CD4-positive, alpha-beta T cell treated with Interleukin-10 for 1 hour (primary cell): ENCODE measurements around the gene CDK3.
"Not testable (repeated sequence)": the region's sequence is repeated elsewhere in the genome, so short reads cannot be mapped to it uniquely, and the experiment has no call there.

ENCODE experiments used
- DNase-seq: peaks from one replicate; pipeline ENCODE4 v3.0.0-alpha.2; 2020

CDK3 gene

DNA sequence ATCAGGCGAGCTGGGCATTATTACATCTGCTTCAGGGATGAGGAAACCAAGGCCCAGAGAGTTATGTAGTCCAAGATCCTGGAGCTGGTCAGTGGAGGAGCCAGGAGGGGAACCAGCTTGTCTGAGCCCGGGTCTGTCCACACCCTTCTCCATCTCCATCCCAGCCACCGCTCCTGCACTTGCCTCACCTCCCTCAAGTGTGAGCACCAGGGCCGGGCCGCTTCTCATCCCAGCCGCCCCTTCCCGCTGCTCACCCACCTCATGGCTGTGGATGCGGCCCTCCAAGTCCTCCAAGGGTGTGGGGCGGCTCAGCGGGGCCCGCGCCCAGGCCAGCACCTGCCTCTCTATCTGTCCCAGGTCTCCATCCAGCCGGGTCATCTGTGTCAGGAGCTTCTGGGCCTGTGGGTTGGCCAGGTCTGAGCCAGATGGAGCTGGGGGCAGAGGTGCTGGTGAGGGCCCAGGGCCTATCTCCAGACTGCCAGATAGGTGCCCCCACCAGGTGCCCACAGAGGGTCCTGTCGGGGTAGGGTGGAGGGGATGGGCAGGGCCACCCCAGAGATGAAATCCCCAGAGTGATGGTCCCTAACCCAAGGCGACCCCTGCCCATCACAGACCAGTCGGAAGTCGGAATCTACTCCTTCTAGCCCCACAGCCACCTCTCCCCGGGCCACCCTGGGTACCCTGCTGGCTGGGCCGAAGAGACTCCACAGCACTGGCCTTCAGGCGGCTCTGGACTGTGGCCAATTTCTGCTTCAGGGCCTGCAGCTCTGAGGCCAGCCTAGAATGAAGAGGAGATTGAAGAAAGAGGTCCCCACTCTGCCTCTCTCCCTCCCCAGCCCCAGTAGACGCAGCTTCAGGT is 17.1 kb downstream of the CDK3 start:
- no peak for DNase-seq

DNA sequence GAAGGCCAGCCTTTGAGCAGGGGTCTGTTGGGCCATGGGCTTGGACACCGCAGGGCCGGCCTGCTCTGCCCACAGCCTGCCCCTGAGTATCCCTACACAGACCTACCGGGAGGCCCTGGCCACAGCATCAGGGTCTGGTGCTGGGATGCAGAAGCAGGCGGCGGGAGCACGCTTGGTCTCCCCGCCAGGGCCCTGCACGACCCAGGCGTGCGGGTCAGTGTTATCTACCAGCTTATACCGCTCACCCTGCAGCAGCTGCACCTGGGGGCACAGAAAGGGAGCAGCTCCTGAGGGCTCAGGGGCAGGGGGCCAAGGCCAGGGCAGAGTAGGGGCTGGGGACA is 17.7 kb downstream of the CDK3 start:
- no peak for DNase-seq

GRCh38 chr17:76018801-76019200 is 18.1 kb downstream of the CDK3 start:
- no peak for DNase-seq

DNA sequence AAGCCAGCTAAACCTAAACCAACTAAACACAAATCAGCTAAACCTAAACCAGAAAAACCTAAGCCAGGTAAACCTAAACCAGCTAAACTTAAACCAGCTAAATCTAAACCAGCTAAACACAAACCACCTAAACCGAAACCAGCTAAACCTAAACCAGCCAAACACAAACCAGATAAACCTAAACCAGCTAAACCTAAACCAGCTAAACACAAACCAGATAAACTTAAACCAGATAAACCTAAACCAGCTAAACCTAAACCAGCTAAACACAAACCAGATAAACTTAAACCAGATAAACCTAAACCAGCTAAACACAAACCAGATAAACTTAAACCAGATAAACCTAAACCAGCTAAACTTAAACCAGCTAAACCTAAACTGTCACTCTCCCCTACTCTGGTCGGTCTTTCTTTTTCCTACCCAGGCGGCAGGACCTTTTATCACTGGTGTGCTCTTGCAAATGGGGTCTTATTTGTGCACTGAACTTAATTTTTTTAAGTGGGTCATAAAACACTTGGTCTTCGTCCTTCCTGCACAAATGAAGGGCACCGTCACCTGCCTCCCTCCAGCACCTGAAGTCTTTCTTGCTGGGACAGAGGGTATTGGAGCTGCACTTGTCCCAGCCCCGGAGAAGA is 19.3 kb downstream of the CDK3 start:
- DNase-seq, result no peak

GRCh38 chr17:76022285-76022684 is 21.6 kb downstream of the CDK3 start:
- no peak for DNase-seq

DNA sequence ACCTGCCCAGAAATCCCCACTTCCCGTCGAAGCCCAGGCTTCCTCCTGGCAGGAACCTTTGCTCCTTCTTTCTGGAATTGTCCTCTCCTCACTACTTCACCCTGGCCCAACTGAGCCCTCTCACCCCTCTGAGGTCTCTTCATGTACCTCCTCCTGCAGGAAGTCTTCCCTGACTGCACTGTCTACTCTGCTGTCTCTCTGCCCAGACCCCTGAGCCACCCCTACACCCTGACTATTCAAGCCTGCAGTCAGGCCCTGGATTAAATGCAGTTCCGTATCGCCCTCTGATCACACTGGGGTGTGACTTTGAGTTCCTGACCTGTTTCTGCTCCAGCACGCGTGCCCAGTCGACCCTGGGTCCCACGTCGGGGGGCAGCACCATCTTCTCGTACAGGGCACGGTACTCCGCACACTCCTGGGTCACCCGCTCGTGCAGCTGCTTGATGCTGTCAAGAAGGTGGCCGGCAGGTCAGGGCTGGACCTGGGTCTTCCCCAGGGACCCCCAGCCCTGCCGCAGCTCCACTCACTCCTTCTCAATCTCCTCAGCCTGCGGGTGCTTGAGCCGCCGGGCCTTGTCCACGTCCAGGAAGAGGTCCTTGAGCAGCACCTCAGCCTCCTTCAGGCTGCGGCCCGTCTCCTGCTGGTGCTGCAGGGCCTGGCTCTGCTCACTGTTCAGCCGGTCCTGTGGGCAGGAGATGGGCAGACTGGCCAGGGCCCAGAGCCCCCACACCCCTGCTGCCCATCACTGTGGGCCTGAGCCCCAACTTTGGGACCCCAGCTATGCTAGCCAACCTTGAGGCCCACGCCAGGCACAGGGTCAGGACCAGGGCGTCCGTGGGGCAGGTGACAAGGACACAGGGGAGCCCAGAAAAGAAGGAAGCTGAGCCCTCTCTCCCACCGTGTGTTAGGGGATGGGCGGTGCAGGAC is 22.6 kb downstream of the CDK3 start:
- DNase-seq, result no peak

DNA sequence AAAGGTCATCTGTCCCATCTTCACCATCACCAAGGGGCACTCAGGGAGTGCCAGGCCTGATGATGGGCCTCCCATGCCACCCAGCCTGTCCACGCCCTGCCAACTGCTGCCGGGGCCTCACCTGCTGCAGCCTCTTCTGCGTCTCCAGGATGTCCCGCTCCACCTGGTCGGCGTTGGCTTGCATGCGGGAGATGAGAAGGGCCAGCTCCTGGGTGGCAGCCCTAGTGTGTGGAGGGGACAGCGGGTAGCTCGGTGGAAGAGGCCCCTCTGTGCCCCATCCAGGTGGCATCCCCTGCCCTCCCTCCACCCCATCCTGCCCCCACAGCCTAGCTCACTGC is 23.2 kb downstream of the CDK3 start:
- DNase-seq, result no peak

DNA sequence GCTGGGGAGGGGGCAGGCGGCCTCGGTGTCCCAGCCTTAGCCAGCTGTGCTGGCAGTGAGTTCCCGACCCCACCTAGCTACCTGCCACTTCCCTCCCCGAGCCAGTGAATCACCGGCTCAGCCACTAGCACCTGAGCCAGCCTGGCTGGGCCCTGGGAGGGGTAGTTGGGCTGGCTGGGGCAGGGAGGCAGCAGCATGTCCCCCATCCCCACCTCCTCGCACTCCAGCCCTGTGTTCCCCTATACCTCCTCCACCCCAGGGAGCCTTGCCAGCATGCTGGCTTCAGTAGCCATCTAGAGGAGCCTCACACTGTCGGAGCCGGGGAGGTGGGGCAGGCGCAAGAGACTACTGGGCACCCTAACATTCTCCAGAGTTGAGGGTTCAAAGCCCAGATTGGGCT is 23.7 kb downstream of the CDK3 start:
- no peak for DNase-seq

DNA sequence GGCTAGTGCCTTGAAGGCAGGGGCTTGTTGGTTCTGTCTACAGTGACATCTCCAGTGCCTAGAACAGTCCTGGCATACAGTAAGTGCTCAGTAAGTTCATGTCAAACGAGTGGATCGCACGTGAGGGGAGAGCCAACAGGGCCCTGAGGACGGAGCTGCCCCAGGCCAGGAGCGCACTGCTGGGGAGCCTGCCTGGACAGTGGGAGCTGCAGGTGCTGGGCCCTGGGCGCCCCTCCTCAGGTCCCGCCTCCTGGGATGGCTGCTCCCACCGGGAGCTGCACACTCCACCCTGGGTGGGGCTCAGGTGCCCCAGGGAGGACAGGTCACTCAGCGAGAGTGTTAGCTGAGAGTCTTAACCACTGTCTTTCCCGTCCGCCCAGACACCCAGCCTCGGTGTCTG is 24.6 kb downstream of the CDK3 start:
- no peak for DNase-seq

DNA sequence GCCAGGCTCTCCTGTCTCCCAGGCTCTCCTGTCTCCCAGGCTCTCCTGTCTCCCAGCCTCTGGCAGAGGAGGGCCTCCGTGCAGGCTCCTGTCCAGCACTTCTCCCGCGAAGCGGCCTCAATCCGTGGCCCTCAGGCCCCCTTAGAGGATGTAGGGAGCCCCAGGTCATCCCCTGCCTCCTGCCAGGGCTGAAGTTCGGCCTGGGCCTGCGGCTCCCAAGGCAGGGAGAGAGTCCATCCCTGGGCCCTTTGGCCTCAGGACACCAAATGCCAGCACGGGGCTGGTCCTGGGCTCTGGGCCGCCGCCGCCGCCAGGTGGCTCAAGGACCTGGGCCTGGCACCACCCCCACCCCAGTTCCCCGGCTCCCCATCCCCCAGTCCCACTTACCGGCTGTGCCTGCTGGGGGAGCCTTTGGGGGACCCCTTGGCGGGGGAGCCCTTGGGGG is 26.1 kb downstream of the CDK3 start:
- DNase-seq, result no peak

DNA sequence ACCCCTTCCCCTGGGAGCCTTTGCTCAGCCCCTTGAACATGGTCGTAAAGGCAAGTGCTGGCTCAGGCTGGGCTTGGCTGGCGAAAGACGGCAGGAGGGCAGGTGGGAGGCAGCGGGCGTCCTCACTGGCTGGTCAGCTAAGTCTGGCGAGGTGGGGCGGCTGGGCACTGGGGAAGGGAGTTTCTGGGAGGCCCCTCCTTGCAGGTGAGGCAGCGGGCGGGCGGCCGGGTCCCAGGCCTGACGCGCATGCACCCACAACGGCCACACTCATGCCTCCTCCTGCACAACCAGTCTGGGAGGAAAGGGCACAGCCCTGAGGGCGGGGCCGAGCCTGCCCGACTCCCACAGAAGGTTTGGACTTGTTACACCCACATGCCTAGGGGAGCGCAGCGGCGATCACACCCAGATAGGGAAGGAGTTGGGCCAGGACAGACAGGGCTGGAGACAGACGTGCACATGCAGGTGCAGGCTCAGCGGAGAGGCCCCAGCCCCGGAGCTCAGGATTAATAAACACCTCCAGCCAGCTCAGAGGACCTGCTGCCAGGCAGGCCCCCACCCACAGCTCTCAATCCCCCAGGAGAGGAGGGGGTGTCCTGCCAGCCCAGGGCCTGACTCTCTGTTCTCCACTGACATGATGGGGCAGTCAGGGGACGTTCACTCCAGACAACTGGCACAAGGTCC is 26.6 kb downstream of the CDK3 start, which contains the start of gene EVPL:
Gene EVPL, minus strand, starts transcription at position 148 of the 681 bp plus-strand sequence. Its CDS starts 108 bp downstream, at position 40.
- DNase-seq, result no peak

- DNase-seq, result no peak
These were observed 31.6 kb downstream of the CDK3 start for GRCh38 chr17:76032073-76032779.

DNA sequence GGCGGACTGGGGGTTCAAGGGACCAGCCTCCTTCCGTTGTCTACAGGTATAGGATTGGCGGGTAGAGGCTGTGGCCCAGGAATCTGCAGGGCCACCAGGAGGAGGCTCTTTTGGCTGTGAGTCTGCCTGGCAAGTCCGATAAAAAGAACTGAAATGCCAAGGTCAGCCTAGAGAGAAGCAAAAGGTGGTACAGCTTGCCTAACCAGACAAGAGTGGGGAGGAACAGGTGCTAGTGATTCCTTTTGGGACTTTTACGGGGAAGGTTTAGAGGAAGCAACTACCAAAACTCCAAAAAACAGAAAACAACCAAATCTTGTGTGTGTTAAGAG is 32.1 kb downstream of the CDK3 start:
- no peak for DNase-seq

DNA sequence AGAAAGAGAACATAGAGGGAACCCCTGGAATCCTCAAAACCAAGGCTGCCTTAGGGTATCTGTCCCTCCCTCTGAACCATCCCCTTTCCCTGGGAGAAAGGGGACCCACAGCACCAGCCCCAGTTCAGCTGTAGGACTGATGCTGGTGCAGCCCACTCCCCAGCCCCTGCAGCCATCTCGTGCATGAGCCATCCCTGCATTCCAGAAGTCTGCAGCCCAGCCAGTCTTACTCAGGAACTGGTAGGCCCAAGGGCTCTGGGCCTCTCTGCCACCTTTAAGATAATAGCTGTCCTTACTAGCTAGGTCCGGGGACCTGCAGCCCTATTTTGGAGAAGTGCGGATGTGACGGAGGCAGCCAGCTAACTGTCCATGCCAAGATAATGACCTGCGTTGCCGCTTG is 32.5 kb downstream of the CDK3 start:
- no peak for DNase-seq

DNA sequence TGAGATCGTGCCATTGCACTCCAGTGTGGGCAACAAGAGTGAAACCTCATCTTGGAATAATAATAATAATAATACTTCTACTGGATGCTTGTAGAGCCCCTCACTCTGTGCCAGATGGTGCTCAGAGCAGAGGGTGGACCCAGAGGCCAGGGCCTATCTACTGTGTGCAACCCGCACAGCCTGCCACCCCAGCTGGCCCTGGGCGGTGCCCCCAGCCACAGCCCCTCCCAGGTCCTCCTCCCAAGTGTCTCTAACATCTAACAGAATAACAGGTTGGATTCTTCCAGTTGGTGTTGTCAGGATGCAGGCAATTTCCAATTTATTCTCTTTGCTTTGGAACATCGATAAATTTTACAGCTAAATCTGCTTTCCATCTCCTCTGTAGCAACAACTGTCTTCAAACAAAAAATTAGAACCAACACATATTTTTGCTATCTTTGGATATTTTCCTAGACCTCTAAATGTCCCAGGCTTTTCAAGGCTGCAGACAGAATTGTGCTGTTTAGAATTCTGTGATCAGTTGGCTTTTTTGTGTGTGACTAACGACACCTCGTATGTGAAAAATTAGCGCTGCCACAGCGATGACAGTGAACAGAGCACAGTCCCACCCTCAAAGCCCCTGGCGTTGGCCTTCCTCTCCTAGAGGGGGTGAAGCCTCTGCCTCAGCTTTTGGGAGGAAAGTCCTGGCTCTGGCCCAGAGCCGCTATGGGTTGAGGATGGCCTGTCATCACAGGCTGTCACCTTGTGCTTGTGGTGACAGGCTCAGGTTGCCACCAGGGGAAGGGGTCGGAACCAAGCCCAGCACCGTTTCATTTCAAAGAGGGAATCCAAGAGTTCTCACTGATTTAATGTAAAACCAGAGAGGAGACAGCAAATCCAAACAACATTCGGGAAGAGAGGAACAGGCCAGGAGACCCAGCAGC is 34.0 kb downstream of the CDK3 start:
- DNase-seq, result no peak

DNA sequence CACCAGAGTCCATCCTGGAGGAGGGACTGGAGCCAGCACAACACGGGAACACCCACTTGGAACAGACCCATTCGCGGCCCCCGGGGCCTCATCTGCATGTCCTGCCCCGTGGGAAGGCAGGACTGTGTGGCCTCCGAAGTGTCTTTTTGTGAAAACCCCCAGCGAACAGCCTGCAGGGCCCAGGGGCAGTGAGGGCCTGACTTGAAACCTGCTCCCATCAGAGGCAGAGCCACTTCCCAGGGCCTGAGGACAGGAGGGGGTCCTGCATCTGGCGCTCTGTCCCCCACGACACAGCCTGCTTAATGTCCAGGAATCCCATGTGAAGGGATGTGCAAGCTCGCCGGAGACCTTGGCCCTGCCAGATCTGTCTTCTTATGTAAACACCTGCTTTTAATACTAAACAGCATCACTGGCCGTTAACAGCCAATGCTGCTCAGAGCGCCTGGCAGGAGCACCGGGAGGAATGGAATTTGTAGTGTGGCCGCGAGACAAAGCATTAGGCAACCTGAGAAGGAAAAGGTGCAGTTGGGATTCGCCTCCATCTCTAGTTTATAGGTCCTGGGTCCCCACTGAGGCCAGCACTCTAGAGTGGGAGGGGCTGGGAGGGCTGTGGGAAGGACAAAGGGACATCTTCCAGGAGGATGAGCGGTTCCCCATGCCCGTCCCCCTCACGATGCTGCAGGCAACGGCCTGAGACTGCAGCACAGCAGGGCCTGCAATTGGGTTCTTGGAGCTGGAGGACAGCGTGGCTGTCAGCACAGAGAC is 36.0 kb downstream of the CDK3 start:
- no peak for DNase-seq

DNA sequence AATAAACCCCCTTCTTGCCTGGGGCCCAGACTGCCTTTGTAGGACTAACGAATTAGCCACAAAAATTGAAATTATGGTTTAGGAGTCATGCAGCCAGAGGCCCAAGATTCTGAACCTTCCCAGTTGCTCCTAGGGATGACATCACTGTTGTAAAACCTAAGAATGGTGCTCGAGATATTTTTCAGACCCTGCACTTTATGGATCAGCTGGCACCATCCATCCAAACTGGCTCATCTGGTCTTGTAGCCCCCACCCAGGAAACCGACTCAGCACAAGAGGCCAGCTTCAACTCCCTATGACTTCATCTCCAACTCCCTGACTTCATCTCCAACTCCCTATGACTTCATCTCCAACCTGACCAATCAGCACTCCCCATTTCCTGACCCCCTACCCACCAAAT is 37.4 kb downstream of the CDK3 start:
- DNase-seq, result no peak

DNA sequence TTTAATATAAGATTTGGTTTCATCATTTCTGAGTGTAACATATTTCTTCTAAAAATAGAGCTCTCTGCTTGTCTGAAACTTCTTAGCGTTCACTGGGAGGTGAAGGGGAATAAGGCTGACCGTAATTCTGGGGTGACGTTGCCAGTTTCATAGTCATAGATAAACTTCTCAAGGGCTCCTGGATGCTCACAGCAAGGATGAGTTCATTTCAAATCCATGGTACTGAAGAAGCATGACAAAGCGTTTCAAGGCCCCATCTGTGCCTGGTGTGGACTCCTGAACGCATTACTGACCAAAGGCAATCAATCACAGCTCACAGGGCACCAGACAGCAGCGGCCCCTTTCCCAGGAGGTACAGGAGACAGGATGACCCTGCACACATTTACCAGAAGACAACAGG is 38.5 kb downstream of the CDK3 start:
- no peak for DNase-seq

DNA sequence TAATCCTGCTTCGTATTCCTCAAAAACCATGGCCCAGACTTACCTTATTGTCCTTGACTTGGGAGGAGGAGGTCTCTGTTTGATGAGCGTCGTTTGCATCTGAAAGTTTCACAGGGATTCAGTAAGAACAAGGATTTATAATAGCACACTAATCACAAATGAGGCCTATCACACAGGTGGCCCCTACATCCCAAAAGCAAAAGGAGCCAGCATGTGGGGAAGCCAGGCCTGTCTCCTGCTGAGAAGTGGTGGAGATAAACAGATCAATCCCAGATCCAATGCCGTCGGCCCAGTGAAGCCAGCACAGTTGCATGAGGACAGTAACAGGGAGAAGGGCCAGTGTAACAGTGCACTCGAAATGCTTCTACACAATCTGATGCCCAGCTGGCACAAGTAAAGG is 39.7 kb downstream of the CDK3 start:
- DNase-seq, result no peak

- not testable (repeated sequence) for DNase-seq
These were observed 42.2 kb downstream of the CDK3 start for GRCh38 chr17:76042868-76043267.
